ENCODE results near the gene SDF2. TPM values are rescaled to one million over a fixed set of nuclear protein-coding genes. Genes with fewer than 3 reads are reported as not detected.

The SDF2 gene
- total RNA-seq, result 53.6 to 58.2 TPM (median 57.8 TPM) in 3 replicates
- long read RNA-seq, transcript SDF2-201 (3 exons, 1,568 nt), result major isoform, 29 of 39 reads
- long read RNA-seq, partial matches to known transcripts, result 0 of 39 reads
- long read RNA-seq, other reads (novel, unspliced or antisense), result 2 of 39 reads

GRCh38 chr17:28661635-28662526 lies at the start of gene SDF2, which contains the start of gene SUPT6H:
SDF2 (minus strand) TSS chr17:28661906; CDS start chr17:28661876, 30 bp downstream.
SUPT6H (plus strand) TSS chr17:28662205; CDS start chr17:28673402, 11,197 bp downstream.
- Mint-ChIP-seq H3K36me3 (ENCODE audit: low read depth) (peaks cover 10% of the 10 kb centered on the region), H3K9me3 (ENCODE audit: low read depth) (no peaks in the 10 kb centered on the region), H3K27ac (ENCODE audit: unreplicated experiment) (peak within 1 kb of the TSS; percentile 100), H3K27me3 (ENCODE audit: low read depth) (no peaks in the 10 kb centered on the region), H3K4me1 (ENCODE audit: low read depth) (peaks cover 45% of the 10 kb centered on the region), H3K4me3 (ENCODE audit: unreplicated experiment) (peak within 1 kb of the TSS; percentile 100)
- DNase-seq (ENCODE audit: low spot score), result peak; percentile 96
- TF ChIP-seq CTCF (IDR thresholded peaks at IDR 0.05), result no peak

- Mint-ChIP-seq H3K36me3 (ENCODE audit: low read depth) (peaks cover 16% of the 10 kb centered on the region), H3K4me1 (ENCODE audit: low read depth) (peaks cover 38% of the 10 kb centered on the region), H3K27ac (ENCODE audit: unreplicated experiment) (peak overlapping the region; percentile 99), H3K27me3 (ENCODE audit: low read depth) (no peaks in the 10 kb centered on the region), H3K4me3 (ENCODE audit: unreplicated experiment) (peak overlapping the region; percentile 89), H3K9me3 (ENCODE audit: low read depth) (no peaks in the 10 kb centered on the region)
- DNase-seq (ENCODE audit: low spot score), result peak; percentile 96
- TF ChIP-seq CTCF (IDR thresholded peaks at IDR 0.05), result no peak
Measured at GRCh38 chr17:28710861-28711722, 49.4 kb upstream of the SDF2 start.

- peaks cover 17% of the 10 kb centered on the region for H3K4me1 Mint-ChIP-seq (ENCODE audit: low read depth)
- no peak for DNase-seq (ENCODE audit: low spot score)
- no peaks in the 10 kb centered on the region for H3K9me3 Mint-ChIP-seq (ENCODE audit: low read depth)
- H3K36me3 Mint-ChIP-seq (ENCODE audit: low read depth), result peaks cover 10% of the 10 kb centered on the region
- H3K27me3 Mint-ChIP-seq (ENCODE audit: low read depth), result no peaks in the 10 kb centered on the region
- H3K4me3 Mint-ChIP-seq (ENCODE audit: unreplicated experiment), result no peak overlapping the region
- no peak for TF ChIP-seq CTCF (IDR thresholded peaks at IDR 0.05)
- no peak overlapping the region for H3K27ac Mint-ChIP-seq (ENCODE audit: unreplicated experiment)
Measured at GRCh38 chr17:28707339-28707720, 45.6 kb upstream of the SDF2 start.

- Mint-ChIP-seq H3K4me3 (ENCODE audit: unreplicated experiment) (no peak overlapping the region), H3K36me3 (ENCODE audit: low read depth) (peaks cover 13% of the 10 kb centered on the region), H3K4me1 (ENCODE audit: low read depth) (peaks cover 11% of the 10 kb centered on the region), H3K27me3 (ENCODE audit: low read depth) (no peaks in the 10 kb centered on the region), H3K27ac (ENCODE audit: unreplicated experiment) (no peak overlapping the region), H3K9me3 (ENCODE audit: low read depth) (no peaks in the 10 kb centered on the region)
- no peak for TF ChIP-seq CTCF (IDR thresholded peaks at IDR 0.05)
- no peak for DNase-seq (ENCODE audit: low spot score)
Measured at GRCh38 chr17:28706471-28707338, 45.0 kb upstream of the SDF2 start.

Measured in chondrocyte (in vitro differentiated cells).